GM23338 (cell line): ENCODE measurements around the gene XDH. TPM values are rescaled to one million over a fixed set of nuclear protein-coding genes. Genes with fewer than 3 reads are reported as not detected.
A peak's percentile ranks its signal among the peaks of the same experiment; 100 is the strongest.

Experiments
- ATAC-seq: fragments of 200-7000 bp; cut with Tn5 transposase; 3 replicates; pipeline ENCODE4 v1.9.1; 2020
- DNase-seq: peaks from one replicate; pipeline ENCODE4 v3.0.0-alpha.2; 2015; ENCODE audit warnings: low spot score
- H2AFZ ChIP-seq: fragments of 200-600 bp; sonication (generic); 2 replicates; pipeline ENCODE4 v1.8.0; 2016; ENCODE audit warnings: antibody characterized with exemption, mild to moderate bottlenecking, moderate library complexity
- H3F3A ChIP-seq: fragments of 200-600 bp; sonication (generic); replicated peaks from 2 replicates; pipeline ENCODE4 v1.8.0; 2017; ENCODE audit warnings: antibody characterized with exemption, mixed run types, low read depth
- H3K27ac ChIP-seq: fragments of 200-600 bp; sonication (generic); 2 replicates; pipeline ENCODE4 v1.6.1; 2016; ENCODE audit warnings: low read depth
- H3K27me3 ChIP-seq: fragments of 200-600 bp; sonication (generic); 2 replicates; pipeline ENCODE4 v1.8.0; 2016; ENCODE audit warnings: mild to moderate bottlenecking, mixed run types, moderate library complexity; ENCODE audit not compliant: insufficient read depth
- H3K36me3 ChIP-seq: fragments of 200-600 bp; sonication (generic); 2 replicates; pipeline ENCODE4 v1.8.0; 2016; ENCODE audit warnings: mild to moderate bottlenecking; ENCODE audit not compliant: insufficient read depth
- H3K4me1 ChIP-seq: fragments of 200-600 bp; sonication (generic); 2 replicates; pipeline ENCODE4 v1.8.0; 2016; ENCODE audit warnings: mild to moderate bottlenecking, moderate library complexity; ENCODE audit not compliant: insufficient read depth
- H3K4me2 ChIP-seq: fragments of 200-600 bp; sonication (generic); 2 replicates; pipeline ENCODE4 v1.7.1; 2017; ENCODE audit warnings: mixed run types
- H3K4me3 ChIP-seq: fragments of 200-600 bp; sonication (generic); 2 replicates; pipeline ENCODE4 v1.6.1; 2016; ENCODE audit warnings: mixed run types
- H3K79me2 ChIP-seq: fragments of 200-600 bp; sonication (generic); replicated peaks from 2 replicates; pipeline ENCODE4 v1.8.0; 2017; ENCODE audit warnings: mild to moderate bottlenecking; ENCODE audit not compliant: insufficient read depth
- H3K9me2 ChIP-seq: fragments of 200-600 bp; sonication (generic); 2 replicates; pipeline ENCODE4 v1.8.0; 2017; ENCODE audit not compliant: insufficient read depth
- H4K20me1 ChIP-seq: fragments of 200-600 bp; sonication (generic); replicated peaks from 2 replicates; pipeline ENCODE4 v1.8.0; 2017; ENCODE audit warnings: mild to moderate bottlenecking; ENCODE audit not compliant: insufficient read depth
- H3K27ac Mint-ChIP-seq: 2 replicates; pipeline ENCODE4 v1.8.0; 2020; ENCODE audit warnings: inconsistent platforms, mild to moderate bottlenecking, moderate library complexity, mixed read lengths
- H3K27me3 Mint-ChIP-seq: 3 replicates; pipeline ENCODE4 v1.8.0; 2022; ENCODE audit warnings: low read depth, mild to moderate bottlenecking, moderate library complexity, mixed read lengths, inconsistent platforms; ENCODE audit not compliant: insufficient read depth, poor library complexity
- H3K36me3 Mint-ChIP-seq: 3 replicates; pipeline ENCODE4 v1.8.0; 2021; ENCODE audit warnings: low read depth, mild to moderate bottlenecking, inconsistent platforms, moderate library complexity, mixed read lengths
- H3K4me1 Mint-ChIP-seq: 3 replicates; pipeline ENCODE4 v1.8.0; 2020; ENCODE audit warnings: mild to moderate bottlenecking, inconsistent platforms, mixed read lengths
- H3K4me3 Mint-ChIP-seq: 3 replicates; pipeline ENCODE4 v1.8.0; 2021; ENCODE audit warnings: moderate library complexity, mild to moderate bottlenecking, inconsistent platforms, mixed read lengths
- H3K9me3 Mint-ChIP-seq: 3 replicates; pipeline ENCODE4 v1.8.0; 2020; ENCODE audit warnings: moderate library complexity, mild to moderate bottlenecking, inconsistent platforms, mixed read lengths
- CREB1 ChIP-seq: fragments of 250-450 bp; sonication (Bioruptor Pico); IDR thresholded peaks from 2 replicates; pipeline ENCODE4 v1.5.0; 2020; ENCODE audit warnings: low read depth, mild to moderate bottlenecking, moderate library complexity
- CTCF ChIP-seq, 2 experiments: fragments of 200-600 bp in 1 of 2; sonication (generic) in 1 of 2; conservative IDR thresholded peaks; 2 replicates each; pipeline versions ENCODE4 v1.5.1 to v1.6.1; 2016 to 2017; ENCODE audit warnings: antibody characterized with exemption in 2 of 2, low read depth in 2 of 2, mild to moderate bottlenecking in 2 of 2, moderate library complexity in 1 of 2
- ETS1 ChIP-seq: IDR thresholded peaks from 2 replicates; pipeline ENCODE4 v1.6.1; 2016; ENCODE audit warnings: antibody characterized with exemption
- EZH2 ChIP-seq: fragments of 200-600 bp; sonication (generic); IDR thresholded peaks from one replicate; pipeline ENCODE4 v1.8.0; 2017; ENCODE audit warnings: antibody characterized with exemption, mild to moderate bottlenecking, low read depth; ENCODE audit not compliant: unreplicated experiment
- EZH2phosphoT487 ChIP-seq: fragments of 200-600 bp; sonication (generic); IDR thresholded peaks from one replicate; pipeline ENCODE4 v1.8.1; 2018; ENCODE audit warnings: antibody characterized with exemption; ENCODE audit not compliant: unreplicated experiment
- JUNB ChIP-seq: IDR thresholded peaks from one replicate; pipeline ENCODE4 v1.6.1; 2016; ENCODE audit warnings: antibody characterized with exemption; ENCODE audit not compliant: unreplicated experiment
- NANOG ChIP-seq: IDR thresholded peaks from 2 replicates; pipeline ENCODE4 v1.6.1; 2016; ENCODE audit warnings: antibody characterized with exemption, borderline replicate concordance
- POLR2AphosphoS5 ChIP-seq: IDR thresholded peaks from 2 replicates; pipeline ENCODE4 v1.6.1; 2016; ENCODE audit warnings: antibody characterized with exemption, low read depth
- REST ChIP-seq: IDR thresholded peaks from one replicate; pipeline ENCODE4 v1.6.1; 2018; ENCODE audit warnings: antibody characterized with exemption; ENCODE audit not compliant: unreplicated experiment
- STAT1 ChIP-seq: IDR thresholded peaks from one replicate; pipeline ENCODE4 v1.6.1; 2016; ENCODE audit warnings: antibody characterized with exemption; ENCODE audit not compliant: unreplicated experiment
- ZNF114 ChIP-seq: fragments of 250-450 bp; sonication (Bioruptor Pico); IDR thresholded peaks from 2 replicates; pipeline ENCODE4 v1.5.0; 2020; ENCODE audit warnings: mild to moderate bottlenecking, moderate library complexity
- ZNF331 ChIP-seq: fragments of 250-450 bp; sonication (Bioruptor Pico); IDR thresholded peaks from 2 replicates; pipeline ENCODE4 v1.5.0; 2020; ENCODE audit warnings: low read depth, mild to moderate bottlenecking, moderate library complexity
- ZNF462 ChIP-seq: fragments of 250-450 bp; sonication (Bioruptor Pico); IDR thresholded peaks from 2 replicates; pipeline ENCODE4 v1.5.0; 2020; ENCODE audit warnings: mild to moderate bottlenecking, moderate library complexity
- polyA plus RNA-seq: library from polyadenylated mRNA; unstranded; fragments of >200 nt; fragmentation: Nextera tagmentation; extraction: Ambion mirVana; gene quantifications from 2 replicates; pipeline ENCODE4 v1.2.1, GENCODE V29; 2016
- total RNA-seq: library from RNA; depleted of rRNA; stranded (reverse); fragments of >200 nt; shearing (Covaris generic); gene quantifications from 2 replicates; pipeline ENCODE4 v1.2.3, GENCODE V29; 2014

The XDH gene
- total and polyA plus RNA-seq, 2 experiments from 2014 or later, result 0.55 to 0.87 TPM

GRCh38 chr2:31347319-31347718 lies 67.2 kb downstream of the XDH start:
- H3K4me3 ChIP-seq, result no peak overlapping the region
- no peak overlapping the region for H2AFZ ChIP-seq
- no peaks in the 10 kb centered on the region for H4K20me1 ChIP-seq
- no peaks in the 10 kb centered on the region for H3K79me2 ChIP-seq
- peaks cover 3% of the 10 kb centered on the region for H3K27me3 Mint-ChIP-seq
- no peaks in the 10 kb centered on the region for H3K36me3 ChIP-seq
- no peaks in the 10 kb centered on the region for H3K9me3 Mint-ChIP-seq
- 0 out of 2 replicates have a peak overlapping the region, but pooled peaks have one; percentile 51 for H3K27ac Mint-ChIP-seq
- no peaks in the 10 kb centered on the region for H3K9me2 ChIP-seq
- TF ChIP-seq STAT1, result no peak
- no peak for TF ChIP-seq CTCF (conservative IDR thresholded peaks at IDR 0.05; ENCODE audit: low read depth in 2 of 2)
- no peak for TF ChIP-seq ZNF462
- no peak for TF ChIP-seq CREB1 (CRISPR knock-in tag)
- no peak for TF ChIP-seq ZNF114 (CRISPR knock-in tag)
- TF ChIP-seq ETS1, result no peak
- TF ChIP-seq EZH2phosphoT487, result no peak
- no peak for TF ChIP-seq POLR2AphosphoS5
- TF ChIP-seq JUNB, result no peak
- no peak for TF ChIP-seq NANOG
- TF ChIP-seq EZH2, result no peak
- no peak for TF ChIP-seq REST
- TF ChIP-seq ZNF331 (CRISPR knock-in tag), result no peak
- no peak overlapping the region for H3K4me2 ChIP-seq
- no peaks in the 10 kb centered on the region for H3K27me3 ChIP-seq
- no peak overlapping the region for H3K27ac ChIP-seq
- H3K36me3 Mint-ChIP-seq, result no peaks in the 10 kb centered on the region
- H3K4me3 Mint-ChIP-seq, result no peak overlapping the region
- no peaks in the 10 kb centered on the region for H3F3A ChIP-seq
- no peaks in the 10 kb centered on the region for H3K4me1 Mint-ChIP-seq
- DNase-seq (no peak), ATAC-seq (no peak)
- no peaks in the 10 kb centered on the region for H3K4me1 ChIP-seq
